HCT116 (cell line): ENCODE data around the gene C11orf68. TPM values are rescaled to one million over a fixed set of nuclear protein-coding genes. Genes with fewer than 3 reads are reported as not detected.

ENCODE experiments used
- ATAC-seq: fragments of 200-7000 bp; cut with Tn5 transposase; 2 replicates; pipeline ENCODE4 v1.9.1; 2020; ENCODE audit warnings: mild to moderate bottlenecking, moderate library complexity
- BruUV-seq: library from RNA; stranded (reverse); fragments of 400-500 nt; replicated peaks from 2 replicates; lab custom pipeline; 2021; lab: Mats Ljungman, UMichigan
- CTCF ChIA-PET: fragments of 300-600 bp; sonication (Branson Sonifier 250); formaldehyde crosslinking; loops from one replicate; lab custom pipeline; 2021; ENCODE audit warnings: antibody characterized with exemption; lab: Charles Lee
- POLR2A ChIA-PET: fragments of 300-600, 350-600 bp; sonication (Branson Sonifier 250); formaldehyde crosslinking; loops from one replicate; lab custom pipeline; 2021; ENCODE audit warnings: antibody characterized with exemption; lab: Charles Lee
- RAD21 ChIA-PET, 2 experiments: fragments of 300-600 bp; sonication (Branson Sonifier 250); formaldehyde crosslinking; loops; one replicate each; lab custom pipeline; 2023; ENCODE audit warnings: low total read pairs in 2 of 2; ENCODE audit not compliant: uncharacterized antibody in 2 of 2, unreplicated experiment in 2 of 2, low non-redundant PET in 1 of 2; lab: Charles Lee
- DNase-seq: peaks from one replicate; pipeline ENCODE4 v3.0.0-alpha.2; 2010; ENCODE audit warnings: low read depth, low spot score
- H2AFZ ChIP-seq: fragments of 200-600 bp; shearing (Covaris generic), sonication (generic); 2 replicates; pipeline ENCODE4 v1.6.1; 2017; ENCODE audit warnings: low read depth, mixed run types, mixed read lengths, antibody characterized with exemption, low read length; ENCODE audit not compliant: poor library complexity, severe bottlenecking
- H3K27ac ChIP-seq: 2 replicates; pipeline ENCODE4 v1.5.1; 2012; ENCODE audit warnings: low read depth, low read length
- H3K27me3 ChIP-seq: fragments of 200-600 bp; sonication (generic); 2 replicates; pipeline ENCODE4 v1.6.1; 2016; ENCODE audit warnings: mixed run types, low read length, mixed read lengths; ENCODE audit not compliant: insufficient read depth
- H3K36me3 ChIP-seq, 2 experiments: fragments of 200-500 bp in 1 of 2; fragments of 200-600 bp in 1 of 2; sonication (Bioruptor generic) in 1 of 2; sonication (generic) in 1 of 2; 2 replicates each; pipeline versions ENCODE4 v1.5.1 to v1.6.1; 2014 to 2016; ENCODE audit warnings: low read length in 2 of 2, inconsistent platforms in 1 of 2, mixed read lengths in 1 of 2, mixed run types in 1 of 2; ENCODE audit not compliant: insufficient read depth in 2 of 2, control insufficient read depth in 1 of 2
- H3K4me1 ChIP-seq, 2 experiments: fragments of 200-600 bp in 1 of 2; sonication (generic) in 1 of 2; 2 replicates each; pipeline versions ENCODE4 v1.5.1 to v1.6.1; 2012 to 2017; ENCODE audit warnings: low read length in 2 of 2, inconsistent platforms in 1 of 2, mild to moderate bottlenecking in 1 of 2, mixed read lengths in 1 of 2, mixed run types in 1 of 2, moderate library complexity in 1 of 2; ENCODE audit not compliant: insufficient read depth in 2 of 2, control insufficient read depth in 1 of 2
- H3K4me2 ChIP-seq: fragments of 200-600 bp; sonication (generic); 2 replicates; pipeline ENCODE4 v1.6.1; 2017; ENCODE audit warnings: mixed run types, low read length, mixed read lengths
- H3K4me3 ChIP-seq, 2 experiments: fragments of 200-600 bp in 1 of 2; sonication (generic) in 1 of 2; replicated peaks in 1 of 2; 2 replicates each; pipeline ENCODE4 v1.5.1; 2011 to 2016; ENCODE audit warnings: low read length in 2 of 2, control low read depth in 1 of 2, low read depth in 1 of 2, mild to moderate bottlenecking in 1 of 2, mixed read lengths in 1 of 2, mixed run types in 1 of 2
- H3K79me2 ChIP-seq: fragments of 200-600 bp; sonication (generic); 2 replicates; pipeline ENCODE4 v1.6.1; 2017; ENCODE audit warnings: mild to moderate bottlenecking, mixed run types, low read length, moderate library complexity, mixed read lengths; ENCODE audit not compliant: insufficient read depth
- H3K9ac ChIP-seq: fragments of 200-600 bp; sonication (generic); 2 replicates; pipeline ENCODE4 v1.6.1; 2016; ENCODE audit warnings: low read length, mixed read lengths
- H3K9me2 ChIP-seq: fragments of 200-600 bp; sonication (generic), shearing (Covaris generic); 2 replicates; pipeline ENCODE4 v1.6.1; 2017; ENCODE audit warnings: mixed run types, mild to moderate bottlenecking, moderate library complexity; ENCODE audit not compliant: insufficient read depth
- H3K9me3 ChIP-seq, 2 experiments: fragments of 200-500 bp in 1 of 2; fragments of 200-600 bp in 1 of 2; sonication (Bioruptor generic) in 1 of 2; sonication (generic) in 1 of 2; 2 replicates each; pipeline ENCODE4 v1.6.1; 2014 to 2017; ENCODE audit warnings: low read length in 2 of 2, mixed read lengths in 2 of 2, inconsistent platforms in 1 of 2, low read depth in 1 of 2, mild to moderate bottlenecking in 1 of 2, mixed run types in 1 of 2, moderate library complexity in 1 of 2; ENCODE audit not compliant: control insufficient read depth in 1 of 2, insufficient read depth in 1 of 2
- H4K20me1 ChIP-seq: fragments of 200-600 bp; sonication (generic), shearing (Covaris generic); 2 replicates; pipeline ENCODE4 v1.6.1; 2017; ENCODE audit warnings: mixed run types, mild to moderate bottlenecking, moderate library complexity; ENCODE audit not compliant: insufficient read depth
- CBX3 ChIP-seq: IDR thresholded peaks from 2 replicates; pipeline ENCODE4 v1.6.1; 2012; ENCODE audit warnings: low read depth
- CEBPB ChIP-seq: IDR thresholded peaks from 2 replicates; pipeline ENCODE4 v1.6.1; 2012; ENCODE audit warnings: low read depth
- EGR1 ChIP-seq: IDR thresholded peaks from 2 replicates; pipeline ENCODE4 v1.6.1; 2012; ENCODE audit warnings: low read depth
- ELF1 ChIP-seq: IDR thresholded peaks from 2 replicates; pipeline ENCODE4 v1.6.1; 2012; ENCODE audit warnings: low read depth, borderline replicate concordance
- EZH2 ChIP-seq: fragments of 200-600 bp; sonication (generic); IDR thresholded peaks from 2 replicates; pipeline ENCODE4 v1.6.1; 2017; ENCODE audit warnings: antibody characterized with exemption, mixed run types
- EZH2phosphoT487 ChIP-seq: fragments of 200-600 bp; IDR thresholded peaks from 2 replicates; pipeline ENCODE4 v1.6.1; 2018; ENCODE audit warnings: antibody characterized with exemption, borderline replicate concordance
- FOSL1 ChIP-seq: IDR thresholded peaks from 2 replicates; pipeline ENCODE4 v1.6.1; 2012; ENCODE audit warnings: low read depth
- JUND ChIP-seq: IDR thresholded peaks from 2 replicates; pipeline ENCODE4 v1.6.1; 2012
- POLR2A ChIP-seq: IDR thresholded peaks from 2 replicates; pipeline ENCODE4 v1.7.0; 2011; ENCODE audit warnings: borderline replicate concordance; ENCODE audit not compliant: insufficient read depth, insufficient read length; ENCODE audit errors: extremely low read depth
- POLR2AphosphoS5 ChIP-seq: IDR thresholded peaks from 2 replicates; pipeline ENCODE4 v1.6.1; 2011; ENCODE audit warnings: mild to moderate bottlenecking, low read depth, low read length, moderate library complexity
- SIN3A ChIP-seq: IDR thresholded peaks from 2 replicates; pipeline ENCODE4 v1.6.1; 2012; ENCODE audit warnings: low read depth
- SRF ChIP-seq: IDR thresholded peaks from 2 replicates; pipeline ENCODE4 v1.6.1; 2012; ENCODE audit warnings: low read depth
- TCF7L2 ChIP-seq: IDR thresholded peaks from 2 replicates; pipeline ENCODE4 v1.7.0; 2011; ENCODE audit warnings: borderline replicate concordance, inconsistent platforms; ENCODE audit not compliant: insufficient read depth, insufficient read length; ENCODE audit errors: extremely low read depth
- ZFX ChIP-seq: fragments of 450-650 bp; IDR thresholded peaks from 2 replicates; pipeline ENCODE4 v1.6.1; 2017
- ZNF274 ChIP-seq: fragments of 200-500 bp; sonication (Bioruptor generic); IDR thresholded peaks from 2 replicates; pipeline ENCODE4 v1.6.1; 2014; ENCODE audit warnings: mild to moderate bottlenecking, low read depth, low read length, inconsistent platforms
- intact Hi-C: fragments of 100-400 bp; cut with micrococcal nuclease; formaldehyde crosslinking; loops from 2 replicates; pipeline ENCODE4 v1.10.0; 2022
- total RNA-seq: library from RNA; stranded (reverse); gene quantifications from one replicate; pipeline ENCODE4 v1.2.1, GENCODE V29; 2021; ENCODE audit not compliant: unreplicated experiment

The C11orf68 gene
- total RNA-seq, 1 experiment from 2014 or later, result 49.8 TPM

DNA sequence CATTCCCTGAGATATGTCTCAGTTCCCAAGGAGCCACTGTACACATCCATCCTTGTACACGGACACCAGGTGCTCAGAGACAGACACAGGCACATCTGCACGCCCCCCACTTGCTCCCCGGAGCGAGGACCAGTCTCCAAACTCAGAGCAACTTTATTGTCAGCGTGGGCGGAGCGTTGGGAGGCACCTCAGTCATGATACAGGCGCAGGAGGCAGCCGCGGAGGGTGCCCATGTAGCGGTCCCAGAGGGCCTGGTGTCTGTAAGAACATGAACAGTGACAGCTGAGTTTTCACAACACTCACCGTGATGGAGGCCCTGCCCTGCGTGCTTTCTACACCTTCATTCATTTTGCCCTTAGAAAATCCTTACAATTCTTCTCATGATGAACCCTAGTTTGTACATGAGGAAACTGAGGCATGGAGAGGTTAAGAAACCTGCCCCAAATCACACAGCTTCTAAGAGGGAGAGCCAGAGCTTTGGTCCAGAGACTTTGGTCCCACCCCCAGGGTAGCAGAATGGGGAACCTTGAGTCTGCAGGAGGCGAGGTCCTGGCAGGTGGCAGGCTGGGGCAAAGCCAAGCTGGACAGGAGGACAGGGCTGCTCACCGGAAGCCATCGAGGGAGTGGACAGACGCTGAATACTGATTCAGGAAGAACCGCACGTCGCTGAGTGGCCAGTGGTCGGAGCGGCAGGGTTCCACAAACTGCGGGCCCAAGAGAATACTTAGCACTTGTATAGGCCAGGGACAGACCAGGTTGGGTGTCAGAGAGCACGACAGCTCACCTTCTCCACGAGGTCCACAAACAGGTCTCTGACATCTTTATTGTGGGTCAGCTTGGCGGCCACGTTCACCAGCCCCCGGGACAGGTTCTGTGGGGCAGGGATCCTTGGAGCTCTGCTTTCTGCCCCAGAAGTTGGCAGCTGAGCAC lies 34.8 kb downstream of the C11orf68 start:
- Histone ChIP-seq H3K27ac (no peak overlapping the region; the same call in 1 of the 2 replicates), H3K27me3 (no peaks in the 10 kb centered on the region), H2AFZ (no peak overlapping the region), H3K9ac (no peak overlapping the region), H3K9me2 (no peaks in the 10 kb centered on the region), H3K4me1 (peaks cover 7 to 32% of the 10 kb centered on the region in 2 experiments), H3K79me2 (peaks cover 39% of the 10 kb centered on the region), H3K4me3 (no peak overlapping the region), H3K36me3 (peaks cover 14 to 50% of the 10 kb centered on the region in 2 experiments), H4K20me1 (no peaks in the 10 kb centered on the region), H3K4me2 (peak overlapping the region; percentile 14; the same call in 1 of the 2 replicates), H3K9me3 (no peaks in the 10 kb centered on the region)
- ChIA-PET CTCF (interaction anchor here (1.0 to 3.1 kb wide), 24 partner anchors 10 to 269 kb away, joined by 3 to 38 read pairs (median 5); partner anchors contain the start of genes AP5B1, FOSL1, KAT5 and MUS81), RAD21 (interaction anchor here in 1 of 2 experiments (0.6 to 1.3 kb wide), 2 partner anchors 105 to 172 kb away, joined by 3 to 4 read pairs; partner anchors contain the start of gene KAT5), POLR2A (interaction anchor here (0.8 to 1.6 kb wide), 8 partner anchors 10 to 173 kb away, joined by 3 to 9 read pairs (median 4); partner anchors contain the start of genes CFL1 and KAT5)
- ATAC-seq, result no peak
- no peak for DNase-seq
- TF ChIP-seq CBX3 (no peak), EZH2phosphoT487 (no peak), POLR2AphosphoS5 (no peak)
- BruUV-seq, result no TSS peak
- intact Hi-C loops, result loop anchor here (1.0 kb wide), 2 partner anchors 105 to 173 kb away; no protein-coding TSS in a partner anchor

- intact Hi-C loops, result no loop called here
- BruUV-seq, result no TSS peak
- Histone ChIP-seq H3K4me1 (peaks cover 7 to 26% of the 10 kb centered on the region in 2 experiments), H3K9ac (no peak overlapping the region), H3K27me3 (no peaks in the 10 kb centered on the region), H3K9me3 (no peaks in the 10 kb centered on the region), H3K9me2 (no peaks in the 10 kb centered on the region), H3K4me2 (no peak overlapping the region), H2AFZ (no peak overlapping the region), H3K4me3 (no peak overlapping the region), H3K27ac (no peak overlapping the region), H3K79me2 (peaks cover 39% of the 10 kb centered on the region), H4K20me1 (no peaks in the 10 kb centered on the region), H3K36me3 (peaks cover 14 to 50% of the 10 kb centered on the region in 2 experiments)
- POLR2A ChIA-PET, result interaction anchor here (1.4 to 1.6 kb wide), 2 partner anchors 12 to 24 kb away, joined by 3 to 9 read pairs; partner anchors contain the start of gene CFL1
- RAD21 ChIA-PET, result no interaction called here
- no peak for ATAC-seq
- CTCF ChIA-PET, result interaction anchor here (1.6 kb wide), 1 partner anchor 34 kb away, joined by 5 read pairs; no protein-coding TSS in a partner anchor
- no peak for DNase-seq
- TF ChIP-seq FOSL1, result no peak
- TF ChIP-seq TCF7L2, result no peak
- TF ChIP-seq SRF, result no peak
- no peak for TF ChIP-seq ZNF274
- TF ChIP-seq ZFX, result no peak
- no peak for TF ChIP-seq POLR2A
- TF ChIP-seq EZH2phosphoT487, result no peak
- TF ChIP-seq ELF1, result no peak
- no peak for TF ChIP-seq POLR2AphosphoS5
- TF ChIP-seq EZH2, result no peak
- TF ChIP-seq SIN3A, result no peak
- no peak for TF ChIP-seq JUND
- TF ChIP-seq EGR1, result no peak
- TF ChIP-seq CEBPB, result no peak
Measured at GRCh38 chr11:65883058-65883761, 35.7 kb downstream of the C11orf68 start.
